Naive thymus-derived CD4-positive, alpha-beta T cell (primary cell): ENCODE results near the gene SLC13A3. TPM values are rescaled to one million over a fixed set of nuclear protein-coding genes. Genes with fewer than 3 reads are reported as not detected.
A peak's percentile ranks its signal among the peaks of the same experiment; 100 is the strongest.

ENCODE experiments used
- ATAC-seq: fragments of 150-1000 bp; cut with Tn5 transposase; 2 replicates; pipeline ENCODE4 v1.10.0; 2021; ENCODE audit warnings: mild to moderate bottlenecking, moderate library complexity
- CTCF ChIA-PET: fragments of 350-600 bp; sonication (Branson Sonifier 250); formaldehyde crosslinking; loops from one replicate; lab custom pipeline; 2021; ENCODE audit warnings: antibody characterized with exemption; lab: Charles Lee
- POLR2A ChIA-PET: fragments of 350-600 bp; sonication (Branson Sonifier 250); formaldehyde crosslinking; loops from one replicate; lab custom pipeline; 2021; ENCODE audit warnings: antibody characterized with exemption, inconsistent platforms; lab: Charles Lee
- DNase-seq, 9 donors: peaks; one replicate each; pipeline versions ENCODE4 v3.0.0 to v3.0.0-alpha.2; 2020 to 2022; ENCODE audit warnings: mixed read lengths in 1 of 9
- H3K27ac ChIP-seq: one replicate; pipeline ENCODE4 v1.7.0; 2013; ENCODE audit warnings: mild to moderate bottlenecking, low read depth, low read length, moderate library complexity
- H3K27me3 ChIP-seq, 2 donors: one replicate each; pipeline ENCODE4 v1.7.0; 2013; ENCODE audit warnings: low read length in 2 of 2, mild to moderate bottlenecking in 2 of 2, moderate library complexity in 2 of 2; ENCODE audit not compliant: control insufficient read depth in 2 of 2, insufficient read depth in 2 of 2
- H3K36me3 ChIP-seq, 3 experiments: 1 replicate in 2 of 3; 2 replicates in 1 of 3; pipeline ENCODE4 v1.7.0; 2013; ENCODE audit warnings: low read length in 3 of 3, mild to moderate bottlenecking in 3 of 3, moderate library complexity in 1 of 3; ENCODE audit not compliant: insufficient read depth in 3 of 3, control insufficient read depth in 2 of 3
- H3K4me1 ChIP-seq, 2 donors: one replicate each; pipeline ENCODE4 v1.7.0; 2013; ENCODE audit warnings: low read length in 2 of 2, mild to moderate bottlenecking in 2 of 2, moderate library complexity in 1 of 2; ENCODE audit not compliant: control insufficient read depth in 2 of 2, insufficient read depth in 2 of 2
- H3K4me3 ChIP-seq: 2 replicates; pipeline ENCODE4 v1.7.0; 2013; ENCODE audit warnings: mild to moderate bottlenecking, low read length
- H3K9me3 ChIP-seq, 3 experiments: 1 replicate in 2 of 3; 2 replicates in 1 of 3; pipeline ENCODE4 v1.7.0; 2013; ENCODE audit warnings: low read length in 3 of 3; ENCODE audit not compliant: control insufficient read depth in 2 of 3
- H3K27ac Mint-ChIP-seq, 9 donors: one replicate each; pipeline ENCODE4 v1.8.0; 2020 to 2022; ENCODE audit warnings: mixed read lengths in 9 of 9, mild to moderate bottlenecking in 8 of 9, moderate library complexity in 5 of 9, inconsistent platforms in 2 of 9
- H3K27me3 Mint-ChIP-seq, 5 donors: one replicate each; pipeline ENCODE4 v1.8.0; 2021 to 2022; ENCODE audit warnings: mixed read lengths in 5 of 5, mild to moderate bottlenecking in 1 of 5
- H3K36me3 Mint-ChIP-seq, 5 donors: one replicate each; pipeline ENCODE4 v1.8.0; 2020 to 2022; ENCODE audit warnings: mixed read lengths in 5 of 5, mild to moderate bottlenecking in 3 of 5, inconsistent platforms in 1 of 5
- H3K4me1 Mint-ChIP-seq, 7 donors: one replicate each; pipeline ENCODE4 v1.8.0; 2020 to 2022; ENCODE audit warnings: mixed read lengths in 7 of 7, mild to moderate bottlenecking in 3 of 7, inconsistent platforms in 1 of 7
- H3K4me3 Mint-ChIP-seq, 10 donors: one replicate each; pipeline ENCODE4 v1.8.0; 2020 to 2022; ENCODE audit warnings: mild to moderate bottlenecking in 10 of 10, mixed read lengths in 10 of 10, moderate library complexity in 6 of 10, inconsistent platforms in 2 of 10
- H3K9me3 Mint-ChIP-seq, 11 donors: one replicate each; pipeline ENCODE4 v1.8.0; 2020 to 2022; ENCODE audit warnings: mixed read lengths in 11 of 11, mild to moderate bottlenecking in 4 of 11, inconsistent platforms in 1 of 11, moderate library complexity in 1 of 11
- intact Hi-C, 2 donors: fragments of 100-400 bp; cut with micrococcal nuclease; formaldehyde crosslinking; loops; one replicate each; pipeline ENCODE4 v1.15.1; 2023
- polyA plus RNA-seq, 2 donors: library from polyadenylated mRNA; unstranded; fragments of 300-500 nt; fragmentation: Illumina TruSeq; gene quantifications; one replicate each; pipeline ENCODE4 v1.2.3, GENCODE V29; 2021
- total RNA-seq, 6 experiments: library from RNA in 5 of 6; stranded (reverse) in 5 of 6; gene quantifications; 1 replicate in 5 of 6; 2 replicates in 1 of 6; pipeline ENCODE4 v1.2.3 and lab custom pipeline; 2021 to 2026

Gene SLC13A3
- total and polyA plus RNA-seq, 7 experiments from 2014 or later = 0.16 to 0.41 (median 0.30) TPM; not detected in 3

- Mint-ChIP-seq H3K4me1 (peaks cover 0 to 16% (median 0%) of the 10 kb centered on the region in 7 donors), H3K4me3 (no peak overlapping the region), H3K36me3 (no peaks in the 10 kb centered on the region), H3K27ac (no peak overlapping the region), H3K9me3 (peaks cover 0 to 3% (median 0%) of the 10 kb centered on the region in 11 donors), H3K27me3 (peaks cover 8 to 22% (median 16%) of the 10 kb centered on the region in 5 donors)
- Histone ChIP-seq H3K4me3 (no peak overlapping the region), H3K27ac (no peak overlapping the region), H3K4me1 (no peaks in the 10 kb centered on the region), H3K9me3 (no peaks in the 10 kb centered on the region), H3K36me3 (no peaks in the 10 kb centered on the region), H3K27me3 (no peaks in the 10 kb centered on the region)
- ATAC-seq (no peak), DNase-seq (no peak)
- intact Hi-C loops = no loop called here
- CTCF ChIA-PET = interaction anchor here (0.7 kb wide), 1 partner anchor 829 kb away, joined by 3 read pairs; no protein-coding TSS in a partner anchor
- POLR2A ChIA-PET = no interaction called here
Measured at GRCh38 chr20:46600286-46600752, 50.9 kb downstream of the SLC13A3 start.

- H3K4me1 Mint-ChIP-seq = peaks cover 0 to 16% (median 0%) of the 10 kb centered on the region in 7 donors
- Histone ChIP-seq H3K27me3 (no peaks in the 10 kb centered on the region), H3K27ac (no peak overlapping the region), H3K9me3 (no peaks in the 10 kb centered on the region), H3K4me1 (no peaks in the 10 kb centered on the region), H3K4me3 (no peak overlapping the region), H3K36me3 (no peaks in the 10 kb centered on the region)
- ChIA-PET CTCF (no interaction called here), POLR2A (no interaction called here)
- H3K27ac Mint-ChIP-seq = peak overlapping the region in 1 of 9 donors; percentile 23
- ATAC-seq (no peak), DNase-seq (no peak)
- peaks cover 0 to 3% (median 0%) of the 10 kb centered on the region in 11 donors for H3K9me3 Mint-ChIP-seq
- intact Hi-C loops = loop anchor here in 1 of 2 donors (1.0 kb wide), 1 partner anchor 8 kb away; no protein-coding TSS in a partner anchor
- H3K27me3 Mint-ChIP-seq = peaks cover 9 to 24% (median 16%) of the 10 kb centered on the region in 5 donors
- no peak overlapping the region for H3K4me3 Mint-ChIP-seq
- no peaks in the 10 kb centered on the region for H3K36me3 Mint-ChIP-seq
Measured at GRCh38 chr20:46599227-46599987, 51.9 kb downstream of the SLC13A3 start.

- peaks cover 14 to 24% (median 16%) of the 10 kb centered on the region in 5 donors for H3K27me3 Mint-ChIP-seq
- no peak overlapping the region for H3K4me3 Mint-ChIP-seq
- ATAC-seq = no peak
- Histone ChIP-seq H3K9me3 (no peaks in the 10 kb centered on the region), H3K4me3 (no peak overlapping the region), H3K4me1 (no peaks in the 10 kb centered on the region), H3K27me3 (no peaks in the 10 kb centered on the region), H3K36me3 (no peaks in the 10 kb centered on the region), H3K27ac (no peak overlapping the region)
- intact Hi-C loops = no loop called here
- no peaks in the 10 kb centered on the region for H3K36me3 Mint-ChIP-seq
- no peak for DNase-seq
- no peak overlapping the region for H3K27ac Mint-ChIP-seq
- CTCF ChIA-PET = no interaction called here
- POLR2A ChIA-PET = no interaction called here
- H3K4me1 Mint-ChIP-seq = peaks cover 0 to 3% (median 0%) of the 10 kb centered on the region in 7 donors
- H3K9me3 Mint-ChIP-seq = no peaks in the 10 kb centered on the region
Measured at GRCh38 chr20:46595933-46596332, 55.3 kb downstream of the SLC13A3 start.

- H3K4me3 Mint-ChIP-seq = no peak overlapping the region
- no peaks in the 10 kb centered on the region for H3K4me1 ChIP-seq
- H3K27ac Mint-ChIP-seq = no peak overlapping the region
- no peak overlapping the region for H3K4me3 ChIP-seq
- peaks cover 10 to 21% (median 13%) of the 10 kb centered on the region in 5 donors for H3K27me3 Mint-ChIP-seq
- no peak for DNase-seq
- H3K9me3 ChIP-seq = no peaks in the 10 kb centered on the region
- no peaks in the 10 kb centered on the region for H3K36me3 Mint-ChIP-seq
- no peak for ATAC-seq
- no peaks in the 10 kb centered on the region for H3K27me3 ChIP-seq
- H3K27ac ChIP-seq = no peak overlapping the region
- H3K36me3 ChIP-seq = no peaks in the 10 kb centered on the region
- ChIA-PET CTCF (no interaction called here), POLR2A (no interaction called here)
- H3K4me1 Mint-ChIP-seq = no peaks in the 10 kb centered on the region
- intact Hi-C loops = no loop called here
- H3K9me3 Mint-ChIP-seq = no peaks in the 10 kb centered on the region
Measured at GRCh38 chr20:46594725-46595124, 56.5 kb downstream of the SLC13A3 start.

GRCh38 chr20:46592580-46593362 lies 58.5 kb downstream of the SLC13A3 start:
- no peak overlapping the region for H3K4me3 ChIP-seq
- POLR2A ChIA-PET = no interaction called here
- peaks cover 0 to 8% (median 0%) of the 10 kb centered on the region in 7 donors for H3K4me1 Mint-ChIP-seq
- peaks cover 0 to 2% (median 0%) of the 10 kb centered on the region in 11 donors for H3K9me3 Mint-ChIP-seq
- DNase-seq = no peak
- H3K27ac Mint-ChIP-seq = no peak overlapping the region
- no peaks in the 10 kb centered on the region for H3K27me3 ChIP-seq
- H3K27me3 Mint-ChIP-seq = peaks cover 4 to 14% (median 14%) of the 10 kb centered on the region in 5 donors
- intact Hi-C loops = no loop called here
- no peak overlapping the region for H3K27ac ChIP-seq
- CTCF ChIA-PET = no interaction called here
- no peak overlapping the region for H3K4me3 Mint-ChIP-seq
- ATAC-seq = no peak
- H3K9me3 ChIP-seq = no peaks in the 10 kb centered on the region
- H3K36me3 Mint-ChIP-seq = no peaks in the 10 kb centered on the region
- H3K36me3 ChIP-seq = no peaks in the 10 kb centered on the region
- H3K4me1 ChIP-seq = no peaks in the 10 kb centered on the region

- no peak overlapping the region for H3K27ac Mint-ChIP-seq
- H3K4me1 Mint-ChIP-seq = peaks cover 0 to 8% (median 0%) of the 10 kb centered on the region in 7 donors
- H3K9me3 ChIP-seq = no peaks in the 10 kb centered on the region
- H3K27me3 ChIP-seq = no peaks in the 10 kb centered on the region
- CTCF ChIA-PET = no interaction called here
- no peak for ATAC-seq
- POLR2A ChIA-PET = no interaction called here
- peaks cover under 1 to 8% (median 5%) of the 10 kb centered on the region in 5 donors for H3K27me3 Mint-ChIP-seq
- no peak overlapping the region for H3K27ac ChIP-seq
- peaks cover 0 to 2% (median 0%) of the 10 kb centered on the region in 11 donors for H3K9me3 Mint-ChIP-seq
- no peaks in the 10 kb centered on the region for H3K36me3 ChIP-seq
- no peaks in the 10 kb centered on the region for H3K36me3 Mint-ChIP-seq
- no peaks in the 10 kb centered on the region for H3K4me1 ChIP-seq
- no peak overlapping the region for H3K4me3 ChIP-seq
- DNase-seq = no peak
- intact Hi-C loops = no loop called here
- H3K4me3 Mint-ChIP-seq = no peak overlapping the region
Measured at GRCh38 chr20:46590443-46590842, 60.8 kb downstream of the SLC13A3 start.
